C4-2B (cell line): ENCODE results near the gene C21orf58.

Experiments used
- CTCF ChIP-seq: fragments of 450-650 bp; conservative IDR thresholded peaks from 2 replicates; pipeline ENCODE4 v1.5.1; 2017; ENCODE audit warnings: mild to moderate bottlenecking
- ZFX ChIP-seq: fragments of 450-650 bp; IDR thresholded peaks from 2 replicates; pipeline ENCODE4 v1.6.1; 2017

- no peak for TF ChIP-seq CTCF
- no peak for TF ChIP-seq ZFX
Observed at GRCh38 chr21:46357335-46357604, 33.6 kb upstream of the C21orf58 start.
